Mesothelial cell of epicardium (in vitro differentiated cells): ENCODE data around the gene HOXB9. TPM values are rescaled to one million over a fixed set of nuclear protein-coding genes. Genes with fewer than 3 reads are reported as not detected.

Experiments used
- DNase-seq, 2 experiments: peaks; one replicate each; pipeline ENCODE4 v3.0.0; 2021; ENCODE audit warnings: low spot score in 2 of 2; ENCODE audit not compliant: unreplicated experiment in 2 of 2
- H3K27ac Mint-ChIP-seq: 2 replicates; pipeline ENCODE4 v1.8.0; 2021; ENCODE audit warnings: mixed read lengths
- H3K27me3 Mint-ChIP-seq: 2 replicates; pipeline ENCODE4 v1.8.0; 2021; ENCODE audit warnings: low read depth, mixed read lengths
- H3K36me3 Mint-ChIP-seq: 2 replicates; pipeline ENCODE4 v1.8.0; 2021; ENCODE audit warnings: mixed read lengths
- H3K4me1 Mint-ChIP-seq: 2 replicates; pipeline ENCODE4 v1.8.0; 2021; ENCODE audit warnings: mixed read lengths
- H3K4me3 Mint-ChIP-seq: 2 replicates; pipeline ENCODE4 v1.8.0; 2021; ENCODE audit warnings: mild to moderate bottlenecking, moderate library complexity, mixed read lengths
- H3K9me3 Mint-ChIP-seq: 2 replicates; pipeline ENCODE4 v1.8.0; 2021; ENCODE audit warnings: mixed read lengths
- CTCF ChIP-seq: fragments of 200-600 bp; sonication (generic); IDR thresholded peaks from one replicate; pipeline ENCODE4 v1.5.0; 2021; ENCODE audit warnings: antibody characterized with exemption; ENCODE audit not compliant: unreplicated experiment
- total RNA-seq: library from RNA; stranded (reverse); gene quantifications from 3 replicates; pipeline ENCODE4 v1.2.1, GENCODE V29; 2021

Gene HOXB9
- total RNA-seq, 1 donor from 2014 or later, result 35.4 TPM

DNA sequence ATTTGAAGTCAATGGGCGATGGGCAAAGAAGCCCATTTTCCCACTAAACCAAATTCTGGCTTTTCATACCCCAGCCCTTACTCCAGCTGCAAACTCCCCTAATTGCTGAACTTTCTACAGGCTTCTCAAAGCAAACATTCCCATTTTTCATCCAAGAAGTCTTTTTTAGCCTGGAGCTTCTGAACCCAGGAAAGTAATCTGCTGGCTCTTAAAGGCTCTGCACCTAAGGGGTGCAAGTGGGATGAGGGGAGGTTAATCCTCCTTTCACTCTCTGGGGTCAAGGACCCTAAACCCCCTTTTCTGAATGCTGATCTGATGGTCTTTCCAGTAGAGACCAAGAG is 17.7 kb downstream of the HOXB9 start:
- Mint-ChIP-seq H3K27ac (peak overlapping the region; percentile 100), H3K4me1 (peaks cover 71% of the 10 kb centered on the region), H3K4me3 (peak overlapping the region; percentile 87), H3K9me3 (no peaks in the 10 kb centered on the region), H3K27me3 (no peaks in the 10 kb centered on the region), H3K36me3 (peaks cover 21% of the 10 kb centered on the region)
- no peak for DNase-seq
- TF ChIP-seq CTCF, result no peak

- no peaks in the 10 kb centered on the region for H3K9me3 Mint-ChIP-seq
- no peak for DNase-seq
- no peaks in the 10 kb centered on the region for H3K27me3 Mint-ChIP-seq
- TF ChIP-seq CTCF, result no peak
- H3K27ac Mint-ChIP-seq, result peak overlapping the region; percentile 100
- H3K4me3 Mint-ChIP-seq, result peak overlapping the region; percentile 90
- H3K36me3 Mint-ChIP-seq, result peaks cover 18% of the 10 kb centered on the region
- H3K4me1 Mint-ChIP-seq, result peaks cover 77% of the 10 kb centered on the region
Observed at GRCh38 chr17:48606892-48607614, 19.1 kb downstream of the HOXB9 start.

DNA sequence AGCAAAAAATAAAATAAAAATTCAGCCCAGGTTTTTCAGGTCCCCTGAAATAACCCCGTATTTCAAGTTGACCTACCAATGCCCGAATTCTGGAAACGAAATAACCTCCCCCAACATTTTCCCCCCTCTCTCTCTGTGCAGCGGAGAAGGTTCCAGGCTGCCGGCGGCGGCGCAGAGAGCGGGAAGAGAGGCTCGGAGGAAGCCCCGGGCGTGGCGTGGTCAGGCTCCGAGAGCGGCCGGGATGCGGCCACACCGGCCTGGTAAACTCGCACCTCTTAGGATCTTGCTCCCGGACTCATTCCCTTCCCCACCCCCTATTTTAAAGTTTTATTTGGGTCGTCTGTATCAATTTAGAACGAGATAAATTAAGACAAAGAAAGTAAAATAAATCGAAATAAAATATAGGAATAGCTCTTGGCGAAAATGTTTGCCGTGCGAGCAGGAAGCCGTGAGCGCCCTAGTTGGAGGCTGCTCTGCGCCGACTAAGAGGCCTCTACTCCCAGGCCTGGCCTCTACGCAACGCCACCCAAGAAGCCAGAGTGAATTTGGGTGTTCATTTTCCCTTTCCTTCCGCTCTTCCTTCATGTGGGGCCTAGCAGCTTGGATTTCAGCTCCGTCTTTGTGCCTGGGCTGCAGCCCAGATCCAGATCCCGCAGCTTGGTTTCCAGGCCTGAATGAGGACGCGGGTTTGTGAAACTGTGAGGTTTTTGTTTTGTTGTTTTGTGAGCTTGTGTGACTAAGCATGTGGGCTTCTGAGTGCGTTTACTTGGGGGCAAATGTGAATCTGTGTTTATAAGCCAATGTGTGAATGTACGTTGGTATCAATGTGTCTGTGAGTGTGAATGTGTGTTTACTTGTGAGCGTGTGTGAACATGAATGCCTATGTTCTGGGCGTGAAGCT is 19.9 kb downstream of the HOXB9 start:
- TF ChIP-seq CTCF, result no peak
- no peak for DNase-seq
- Mint-ChIP-seq H3K9me3 (no peaks in the 10 kb centered on the region), H3K27me3 (no peaks in the 10 kb centered on the region), H3K36me3 (peaks cover 18% of the 10 kb centered on the region), H3K4me1 (peaks cover 79% of the 10 kb centered on the region), H3K4me3 (peak overlapping the region; percentile 90), H3K27ac (peak overlapping the region; percentile 100)

- H3K4me3 Mint-ChIP-seq, result peak overlapping the region; percentile 90
- peaks cover 18% of the 10 kb centered on the region for H3K36me3 Mint-ChIP-seq
- H3K27ac Mint-ChIP-seq, result peak overlapping the region; percentile 100
- H3K4me1 Mint-ChIP-seq, result peaks cover 83% of the 10 kb centered on the region
- TF ChIP-seq CTCF, result no peak
- H3K9me3 Mint-ChIP-seq, result no peaks in the 10 kb centered on the region
- H3K27me3 Mint-ChIP-seq, result no peaks in the 10 kb centered on the region
- no peak for DNase-seq
Observed at GRCh38 chr17:48605409-48605919, 20.7 kb downstream of the HOXB9 start.

DNA sequence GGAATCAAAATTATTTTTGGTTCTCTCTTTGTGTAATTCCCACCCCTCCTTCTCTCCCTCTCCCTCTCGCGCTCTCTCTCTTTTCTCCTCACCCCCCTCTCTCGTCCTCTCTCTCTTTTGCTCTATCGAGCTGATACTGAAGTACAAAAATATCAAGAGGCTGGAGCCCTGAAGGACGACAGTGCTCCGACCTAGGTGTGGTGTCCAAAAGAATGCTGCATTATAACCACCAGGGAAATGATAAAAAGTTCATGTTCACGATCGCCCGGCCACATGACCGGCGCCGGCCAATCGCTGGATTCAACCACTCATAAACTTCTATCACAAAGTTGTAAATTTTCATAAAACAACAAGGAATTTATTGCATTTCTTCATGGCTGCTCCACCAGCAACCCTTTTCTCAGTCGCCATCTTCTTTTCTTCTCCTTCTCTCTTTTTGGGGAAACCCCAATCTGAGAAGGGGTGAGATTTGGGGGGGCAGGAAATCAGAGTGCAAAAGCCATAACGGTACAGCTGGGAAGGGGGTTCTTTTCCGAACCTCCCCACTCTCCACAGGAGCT is 21.3 kb downstream of the HOXB9 start, which contains the start of gene HOXB6:
Gene HOXB6 (minus strand): TSS at position 217 of the 560 bp plus-strand sequence. CDS start 6,836 bp downstream, outside the sequence.
- H3K9me3 Mint-ChIP-seq, result no peaks in the 10 kb centered on the region
- peaks cover 89% of the 10 kb centered on the region for H3K4me1 Mint-ChIP-seq
- H3K4me3 Mint-ChIP-seq, result peak within 1 kb of the TSS; percentile 90

More for the DNA sequence above, 21.3 kb downstream of the HOXB9 start, which contains the start of gene HOXB6:
- no peak for TF ChIP-seq CTCF
- DNase-seq, result no peak
- Mint-ChIP-seq H3K27ac (peak within 1 kb of the TSS; percentile 100), H3K36me3 (peaks cover 18% of the 10 kb centered on the region), H3K27me3 (no peaks in the 10 kb centered on the region)
